DMS153 (cell line): Measurements from ENCODE around the gene RPL29.

Experiments used
- DNase-seq: peaks from one replicate; lab custom pipeline; 2025; lab: John Stamatoyannopoulos, UW

The RPL29 gene

DNA sequence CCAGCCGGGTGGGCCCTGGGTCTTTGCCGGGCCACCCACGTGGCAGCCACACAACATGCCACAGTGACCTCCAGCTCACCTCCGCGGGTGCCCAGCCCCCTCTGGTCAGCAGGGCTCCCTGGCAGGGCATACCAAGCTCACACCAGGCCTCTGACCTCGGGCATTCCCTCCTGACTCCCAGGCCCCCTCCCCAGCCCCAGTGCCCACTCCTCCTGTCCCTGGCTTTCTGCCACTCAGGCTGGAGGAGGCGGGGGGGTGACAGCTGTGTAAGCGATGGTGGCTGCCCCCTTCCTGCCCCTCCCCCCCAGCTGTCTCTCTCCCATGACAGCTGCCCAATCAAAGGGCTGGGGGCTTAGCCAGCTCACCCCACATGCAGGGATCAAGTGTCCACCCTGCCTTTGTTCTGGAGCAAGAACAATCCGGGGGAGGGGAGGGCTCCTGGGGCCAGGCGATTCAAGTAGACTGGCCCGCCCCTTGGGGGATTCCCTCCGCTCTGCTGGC, 31.7 kb downstream of the RPL29 start:
- no peak for DNase-seq

DNA sequence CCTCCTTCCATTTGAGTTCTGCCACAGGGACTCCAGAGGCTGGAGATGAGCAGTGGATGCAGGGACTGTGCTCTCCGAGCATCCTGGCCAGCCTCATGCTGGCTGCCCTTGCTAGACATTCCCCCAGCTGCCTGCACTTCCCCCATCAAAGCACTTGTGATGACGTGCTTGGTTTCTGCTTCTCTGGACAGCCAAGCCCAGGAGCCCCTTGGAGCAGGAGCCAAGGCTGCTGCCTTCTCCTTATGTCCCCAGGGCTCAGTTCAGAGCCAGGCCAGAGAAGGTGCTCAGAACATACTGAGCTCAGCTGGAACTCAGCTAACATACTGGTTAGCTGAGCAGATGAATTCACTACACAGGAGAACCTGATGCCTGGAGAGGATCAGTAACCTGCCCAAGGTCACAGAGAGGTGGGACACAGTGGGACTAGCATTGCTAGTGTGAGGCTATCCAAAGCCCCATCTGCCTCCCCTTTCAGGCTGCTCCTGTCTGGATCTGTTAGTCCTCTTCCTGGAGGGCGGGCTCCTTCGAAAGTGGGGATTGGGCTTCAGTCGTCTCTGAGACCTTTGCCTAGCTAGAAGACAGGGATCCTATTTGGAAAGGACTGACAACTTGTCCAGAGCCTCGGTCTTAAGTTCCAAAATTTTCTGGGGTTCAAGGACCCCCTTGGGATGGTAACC, 32.7 kb downstream of the RPL29 start:
- no peak for DNase-seq

- no peak for DNase-seq
Measured at GRCh38 chr3:51961602-51962569, 33.8 kb downstream of the RPL29 start.

GRCh38 chr3:51961011-51961410, 34.7 kb downstream of the RPL29 start:
- DNase-seq = no peak

GRCh38 chr3:51960386-51960785, 35.3 kb downstream of the RPL29 start:
- DNase-seq = no peak

DNA sequence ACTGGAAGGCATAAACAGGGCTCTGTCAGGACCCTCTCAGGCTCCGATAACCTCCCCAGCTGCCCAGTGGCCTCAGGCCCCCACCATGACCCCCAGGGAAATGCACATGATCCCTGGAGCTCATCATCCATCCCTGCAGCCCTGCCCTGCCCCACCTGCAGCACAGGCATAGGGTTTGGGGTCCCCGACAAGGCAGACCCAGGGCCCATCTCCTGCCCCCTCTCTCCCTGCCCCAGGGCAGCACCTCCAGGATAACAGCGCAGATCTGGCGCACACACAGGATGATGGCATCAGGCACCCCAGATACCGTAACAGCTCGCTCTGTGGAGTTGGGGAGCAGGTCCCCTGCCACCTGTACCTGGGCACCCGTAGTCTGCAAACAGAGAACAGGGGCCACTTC, 36.0 kb downstream of the RPL29 start:
- no peak for DNase-seq

- no peak for DNase-seq
Measured at GRCh38 chr3:51958603-51959521, 36.8 kb downstream of the RPL29 start.

- DNase-seq = no peak
Measured at GRCh38 chr3:51957520-51958205, 38.0 kb downstream of the RPL29 start.

DNA sequence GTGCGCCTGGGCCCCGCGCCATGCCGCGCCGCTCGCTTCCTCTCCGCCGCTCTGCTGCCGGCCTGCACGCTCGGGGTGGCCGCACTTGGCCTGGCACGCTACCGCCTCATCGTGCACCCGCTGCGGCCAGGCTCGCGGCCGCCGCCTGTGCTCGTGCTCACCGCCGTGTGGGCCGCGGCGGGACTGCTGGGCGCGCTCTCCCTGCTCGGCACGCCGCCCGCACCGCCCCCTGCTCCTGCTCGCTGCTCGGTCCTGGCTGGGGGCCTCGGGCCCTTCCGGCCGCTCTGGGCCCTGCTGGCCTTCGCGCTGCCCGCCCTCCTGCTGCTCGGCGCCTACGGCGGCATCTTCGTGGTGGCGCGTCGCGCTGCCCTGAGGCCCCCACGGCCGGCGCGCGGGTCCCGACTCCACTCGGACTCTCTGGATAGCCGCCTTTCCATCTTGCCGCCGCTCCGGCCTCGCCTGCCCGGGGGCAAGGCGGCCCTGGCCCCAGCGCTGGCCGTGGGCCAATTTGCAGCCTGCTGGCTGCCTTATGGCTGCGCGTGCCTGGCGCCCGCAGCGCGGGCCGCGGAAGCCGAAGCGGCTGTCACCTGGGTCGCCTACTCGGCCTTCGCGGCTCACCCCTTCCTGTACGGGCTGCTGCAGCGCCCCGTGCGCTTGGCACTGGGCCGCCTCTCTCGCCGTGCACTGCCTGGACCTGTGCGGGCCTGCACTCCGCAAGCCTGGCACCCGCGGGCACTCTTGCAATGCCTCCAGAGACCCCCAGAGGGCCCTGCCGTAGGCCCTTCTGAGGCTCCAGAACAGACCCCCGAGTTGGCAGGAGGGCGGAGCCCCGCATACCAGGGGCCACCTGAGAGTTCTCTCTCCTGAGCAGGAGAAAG, 39.6 kb downstream of the RPL29 start:
- no peak for DNase-seq

- DNase-seq = no peak
Measured at GRCh38 chr3:51955175-51955892, 40.4 kb downstream of the RPL29 start, which contains the start of gene GPR62. TSS of gene GPR62 (plus strand) at chr3:51955381. CDS start at chr3:51955653, 272 bp downstream.

GRCh38 chr3:51954713-51955112, 41.0 kb downstream of the RPL29 start:
- no peak for DNase-seq

- no peak for DNase-seq
Measured at GRCh38 chr3:51954105-51954504, 41.6 kb downstream of the RPL29 start.

GRCh38 chr3:51953445-51953844, 42.2 kb downstream of the RPL29 start:
- DNase-seq = no peak

- no peak for DNase-seq
Measured at GRCh38 chr3:51950899-51951298, 44.8 kb downstream of the RPL29 start.

DNA sequence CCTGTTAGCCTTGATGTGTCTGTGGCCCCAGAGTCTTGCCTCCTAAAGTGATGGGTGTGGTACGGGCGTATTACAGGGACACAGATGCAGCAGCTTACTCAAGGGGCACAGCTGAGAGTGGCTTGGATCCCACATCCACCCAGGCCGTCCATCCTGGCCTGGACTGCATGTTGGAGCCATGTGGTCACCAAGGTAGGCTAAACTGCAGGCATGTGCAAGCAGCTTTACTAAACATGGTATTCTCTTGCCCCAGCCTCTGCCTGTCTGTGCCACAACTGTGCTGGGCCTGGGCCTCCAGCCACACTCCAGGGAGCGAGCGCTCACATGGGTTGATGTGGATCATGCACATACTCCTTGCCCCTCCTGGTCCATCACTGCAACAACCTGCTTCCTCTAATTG, 46.6 kb downstream of the RPL29 start:
- DNase-seq = no peak

DNA sequence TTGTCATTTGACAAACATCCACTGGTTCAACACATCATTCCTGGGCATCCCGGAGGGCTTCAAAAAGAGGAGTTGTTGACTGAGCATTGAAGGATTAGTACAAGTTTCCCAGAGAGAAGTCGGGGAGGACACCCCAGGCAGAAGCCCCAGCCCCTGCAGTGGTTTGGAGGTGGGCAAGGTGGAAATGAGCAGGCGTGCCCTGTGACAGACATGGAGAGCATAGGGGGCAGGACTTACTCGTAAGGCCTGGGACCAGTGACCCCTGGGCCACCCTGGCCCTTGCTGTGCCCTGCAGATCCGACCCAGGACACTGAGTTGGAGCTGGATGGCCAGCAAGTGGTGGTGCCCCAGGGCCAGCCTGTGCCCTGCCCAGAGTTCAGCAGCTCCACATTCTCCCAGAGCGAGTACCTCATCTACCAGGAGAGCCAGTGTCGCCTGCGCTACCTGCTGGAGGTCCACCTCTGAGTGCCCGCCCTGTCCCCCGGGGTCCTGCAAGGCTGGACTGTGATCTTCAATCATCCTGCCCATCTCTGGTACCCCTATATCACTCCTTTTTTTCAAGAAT, 47.6 kb downstream of the RPL29 start:
- DNase-seq = no peak

- no peak for DNase-seq
Measured at GRCh38 chr3:51947215-51947900, 48.3 kb downstream of the RPL29 start.

GRCh38 chr3:51946796-51947195, 48.9 kb downstream of the RPL29 start:
- no peak for DNase-seq
